ENCODE data around the gene EPB41L4A. TPM values are rescaled to one million over a fixed set of nuclear protein-coding genes. Genes with fewer than 3 reads are reported as not detected.

The EPB41L4A gene
- total RNA-seq, 1 experiment from 2014 or later: 0.87 TPM

DNA sequence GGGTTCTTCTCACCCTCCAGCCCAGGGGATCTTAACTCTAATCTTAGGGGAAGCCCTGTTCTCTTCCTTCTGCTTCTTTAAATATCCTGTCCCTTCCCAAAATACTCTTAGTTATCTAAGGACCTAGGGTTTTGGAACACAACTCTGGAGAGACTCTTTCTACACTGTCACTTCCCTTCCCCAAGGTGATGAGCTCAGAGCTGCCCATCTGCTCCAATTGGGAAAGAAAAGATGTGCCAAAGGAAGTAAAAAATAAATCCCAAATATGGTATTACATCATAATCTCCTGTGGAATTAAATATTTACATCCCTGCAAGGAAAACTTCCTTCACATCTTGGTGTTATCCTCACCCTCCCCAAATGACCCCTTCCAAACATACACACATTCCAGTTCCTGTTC lies 291.2 kb downstream of the EPB41L4A start:
- CTCF ChIA-PET: no interaction called here
- intact Hi-C loops (cut with micrococcal nuclease; ENCODE audit: unreplicated experiment): no loop called here
- no peak for DNase-seq (ENCODE audit: low read depth, low spot score)

DNA sequence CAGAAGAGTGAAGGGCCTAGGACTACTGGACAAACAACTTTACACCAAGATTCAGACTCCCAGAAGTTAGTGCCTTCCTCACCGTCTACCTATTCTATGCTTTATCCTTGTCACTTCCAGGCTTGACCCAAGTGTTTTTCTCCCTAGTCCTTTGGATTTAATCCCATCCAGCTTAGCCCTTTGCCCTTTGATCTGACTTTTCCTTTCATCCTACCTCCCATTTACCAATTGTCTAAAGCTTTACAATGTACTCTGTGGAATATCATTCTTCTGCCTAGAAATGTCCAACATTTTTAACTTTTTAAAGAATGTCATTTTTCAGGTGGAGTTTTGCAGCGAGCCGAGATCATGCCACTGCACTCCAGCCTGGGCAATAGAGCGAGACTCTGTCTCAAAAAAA lies 292.1 kb downstream of the EPB41L4A start:
- H3K27ac ChIP-seq (ENCODE audit: low read length): no peak overlapping the region
- BruUV-seq (replicated peaks): no TSS peak
- H3K36me3 ChIP-seq (ENCODE audit: control insufficient read depth, insufficient read depth, low read length): no peaks in the 10 kb centered on the region
- TF ChIP-seq, protein P1, sequence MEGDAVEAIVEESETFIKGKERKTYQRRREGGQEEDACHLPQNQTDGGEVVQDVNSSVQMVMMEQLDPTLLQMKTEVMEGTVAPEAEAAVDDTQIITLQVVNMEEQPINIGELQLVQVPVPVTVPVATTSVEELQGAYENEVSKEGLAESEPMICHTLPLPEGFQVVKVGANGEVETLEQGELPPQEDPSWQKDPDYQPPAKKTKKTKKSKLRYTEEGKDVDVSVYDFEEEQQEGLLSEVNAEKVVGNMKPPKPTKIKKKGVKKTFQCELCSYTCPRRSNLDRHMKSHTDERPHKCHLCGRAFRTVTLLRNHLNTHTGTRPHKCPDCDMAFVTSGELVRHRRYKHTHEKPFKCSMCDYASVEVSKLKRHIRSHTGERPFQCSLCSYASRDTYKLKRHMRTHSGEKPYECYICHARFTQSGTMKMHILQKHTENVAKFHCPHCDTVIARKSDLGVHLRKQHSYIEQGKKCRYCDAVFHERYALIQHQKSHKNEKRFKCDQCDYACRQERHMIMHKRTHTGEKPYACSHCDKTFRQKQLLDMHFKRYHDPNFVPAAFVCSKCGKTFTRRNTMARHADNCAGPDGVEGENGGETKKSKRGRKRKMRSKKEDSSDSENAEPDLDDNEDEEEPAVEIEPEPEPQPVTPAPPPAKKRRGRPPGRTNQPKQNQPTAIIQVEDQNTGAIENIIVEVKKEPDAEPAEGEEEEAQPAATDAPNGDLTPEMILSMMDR (IDR thresholded peaks at IDR 0.05): no peak
- TF ChIP-seq SIN3A (IDR thresholded peaks at IDR 0.05; ENCODE audit: borderline replicate concordance, insufficient read depth, low read depth, low read length) (no peak), POLR2AphosphoS5 (IDR thresholded peaks at IDR 0.05; ENCODE audit: low read depth, low read length) (no peak), TCF7L2 (IDR thresholded peaks at IDR 0.05; ENCODE audit: low read depth, low read length) (no peak)
- TF ChIP-seq, protein P2, sequence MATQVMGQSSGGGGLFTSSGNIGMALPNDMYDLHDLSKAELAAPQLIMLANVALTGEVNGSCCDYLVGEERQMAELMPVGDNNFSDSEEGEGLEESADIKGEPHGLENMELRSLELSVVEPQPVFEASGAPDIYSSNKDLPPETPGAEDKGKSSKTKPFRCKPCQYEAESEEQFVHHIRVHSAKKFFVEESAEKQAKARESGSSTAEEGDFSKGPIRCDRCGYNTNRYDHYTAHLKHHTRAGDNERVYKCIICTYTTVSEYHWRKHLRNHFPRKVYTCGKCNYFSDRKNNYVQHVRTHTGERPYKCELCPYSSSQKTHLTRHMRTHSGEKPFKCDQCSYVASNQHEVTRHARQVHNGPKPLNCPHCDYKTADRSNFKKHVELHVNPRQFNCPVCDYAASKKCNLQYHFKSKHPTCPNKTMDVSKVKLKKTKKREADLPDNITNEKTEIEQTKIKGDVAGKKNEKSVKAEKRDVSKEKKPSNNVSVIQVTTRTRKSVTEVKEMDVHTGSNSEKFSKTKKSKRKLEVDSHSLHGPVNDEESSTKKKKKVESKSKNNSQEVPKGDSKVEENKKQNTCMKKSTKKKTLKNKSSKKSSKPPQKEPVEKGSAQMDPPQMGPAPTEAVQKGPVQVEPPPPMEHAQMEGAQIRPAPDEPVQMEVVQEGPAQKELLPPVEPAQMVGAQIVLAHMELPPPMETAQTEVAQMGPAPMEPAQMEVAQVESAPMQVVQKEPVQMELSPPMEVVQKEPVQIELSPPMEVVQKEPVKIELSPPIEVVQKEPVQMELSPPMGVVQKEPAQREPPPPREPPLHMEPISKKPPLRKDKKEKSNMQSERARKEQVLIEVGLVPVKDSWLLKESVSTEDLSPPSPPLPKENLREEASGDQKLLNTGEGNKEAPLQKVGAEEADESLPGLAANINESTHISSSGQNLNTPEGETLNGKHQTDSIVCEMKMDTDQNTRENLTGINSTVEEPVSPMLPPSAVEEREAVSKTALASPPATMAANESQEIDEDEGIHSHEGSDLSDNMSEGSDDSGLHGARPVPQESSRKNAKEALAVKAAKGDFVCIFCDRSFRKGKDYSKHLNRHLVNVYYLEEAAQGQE (IDR thresholded peaks at IDR 0.05; ENCODE audit: insufficient read depth in 1 of 2, low read depth in 2 of 2, low read length in 1 of 2): no peak
- ChIA-PET CTCF (no interaction called here), POLR2A (no interaction called here)
- no peaks in the 10 kb centered on the region for H3K4me1 ChIP-seq (ENCODE audit: control insufficient read depth, insufficient read depth, low read length)
- H3K9me3 ChIP-seq (ENCODE audit: control insufficient read depth, insufficient read depth, low read depth, low read length): no peaks in the 10 kb centered on the region
- H3K27me3 ChIP-seq (ENCODE audit: control insufficient read depth, insufficient read depth, low read length): no peaks in the 10 kb centered on the region
- DNase-seq (ENCODE audit: low read depth, low spot score): no peak
- ATAC-seq: no peak
- in situ Hi-C loops (cut with HindIII; ENCODE audit: low pct_unique_long_range_greater_than_20kb, low sequenced_read_pairs): no loop called here
- H3K4me3 ChIP-seq (ENCODE audit: low read depth in 2 of 2, low read length in 2 of 2): no peak overlapping the region
- intact Hi-C loops (cut with micrococcal nuclease; ENCODE audit: unreplicated experiment): no loop called here

More for the DNA sequence above, 291.2 kb downstream of the EPB41L4A start:
- in situ Hi-C loops (cut with HindIII; ENCODE audit: low pct_unique_long_range_greater_than_20kb, low sequenced_read_pairs): no loop called here
- POLR2A ChIA-PET: no interaction called here
- Histone ChIP-seq H3K27ac (ENCODE audit: low read length) (no peak overlapping the region), H3K4me3 (ENCODE audit: low read depth in 2 of 2, low read length in 2 of 2) (no peak overlapping the region), H3K4me1 (ENCODE audit: control insufficient read depth, insufficient read depth, low read length) (no peaks in the 10 kb centered on the region), H3K36me3 (ENCODE audit: control insufficient read depth, insufficient read depth, low read length) (no peaks in the 10 kb centered on the region), H3K27me3 (ENCODE audit: control insufficient read depth, insufficient read depth, low read length) (no peaks in the 10 kb centered on the region), H3K9me3 (ENCODE audit: control insufficient read depth, insufficient read depth, low read depth, low read length) (no peaks in the 10 kb centered on the region)
- ATAC-seq: no peak
- TF ChIP-seq TCF7L2 (IDR thresholded peaks at IDR 0.05; ENCODE audit: low read depth, low read length): no peak
- TF ChIP-seq, protein P1 (IDR thresholded peaks at IDR 0.05): no peak
- TF ChIP-seq SIN3A (IDR thresholded peaks at IDR 0.05; ENCODE audit: borderline replicate concordance, insufficient read depth, low read depth, low read length): no peak
- TF ChIP-seq POLR2AphosphoS5 (IDR thresholded peaks at IDR 0.05; ENCODE audit: low read depth, low read length): no peak
- TF ChIP-seq, protein P2 (IDR thresholded peaks at IDR 0.05; ENCODE audit: insufficient read depth in 1 of 2, low read depth in 2 of 2, low read length in 1 of 2): no peak
- BruUV-seq (replicated peaks): no TSS peak
